ENCODE data around the gene AZI2.

The AZI2 gene

GRCh38 chr3:28280781-28281180, 67.8 kb downstream of the AZI2 start:
- no peak for DNase-seq (ENCODE audit: low read depth)
- in situ Hi-C loops (cut with HindIII; ENCODE audit: low sequenced_read_pairs): no loop called here
- TF ChIP-seq CTCF (IDR thresholded peaks at IDR 0.05; ENCODE audit: low read depth, low read length, missing control alignments): no peak
- H3K4me3 ChIP-seq (ENCODE audit: low read depth, low read length): no peak overlapping the region

GRCh38 chr3:28279770-28280169, 68.9 kb downstream of the AZI2 start:
- peak; percentile 9 for DNase-seq (ENCODE audit: low read depth)
- TF ChIP-seq CTCF (IDR thresholded peaks at IDR 0.05; ENCODE audit: low read depth, low read length, missing control alignments): no peak
- H3K4me3 ChIP-seq (ENCODE audit: low read depth, low read length): no peak overlapping the region
- in situ Hi-C loops (cut with HindIII; ENCODE audit: low sequenced_read_pairs): no loop called here

DNA sequence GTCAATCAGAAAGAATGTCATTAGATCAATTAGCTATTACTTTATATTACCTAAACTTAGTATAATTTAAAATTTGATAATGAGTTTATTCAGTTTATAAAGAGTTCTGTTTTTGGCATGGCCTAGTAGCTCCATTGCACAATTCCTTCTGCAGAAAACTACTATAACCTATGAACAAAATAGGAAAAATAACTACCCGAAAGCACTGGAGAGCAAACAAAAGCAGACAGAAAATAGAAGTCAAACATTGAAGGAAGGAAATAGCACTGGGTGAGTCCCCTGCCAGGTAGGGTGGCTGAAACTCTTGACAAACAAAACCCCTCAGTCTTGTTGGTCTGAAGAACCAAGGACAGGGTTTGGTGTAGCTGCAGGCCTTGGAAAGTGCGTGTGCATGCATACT, 69.7 kb downstream of the AZI2 start:
- no peak for DNase-seq (ENCODE audit: low read depth)
- in situ Hi-C loops (cut with HindIII; ENCODE audit: low sequenced_read_pairs): no loop called here
- H3K4me3 ChIP-seq (ENCODE audit: low read depth, low read length): no peak overlapping the region
- no peak for TF ChIP-seq CTCF (IDR thresholded peaks at IDR 0.05; ENCODE audit: low read depth, low read length, missing control alignments)

GRCh38 chr3:28273837-28274236, 74.8 kb downstream of the AZI2 start:
- no peak overlapping the region for H3K4me3 ChIP-seq (ENCODE audit: low read depth, low read length)
- in situ Hi-C loops (cut with HindIII; ENCODE audit: low sequenced_read_pairs): no loop called here
- no peak for DNase-seq (ENCODE audit: low read depth)
- TF ChIP-seq CTCF (IDR thresholded peaks at IDR 0.05; ENCODE audit: low read depth, low read length, missing control alignments): no peak

All from astrocyte of the cerebellum (primary cell).